SIG-M5 (cell line): ENCODE measurements around the gene SLC46A1.

Experiments
- DNase-seq: peaks from one replicate; lab custom pipeline; 2025; lab: John Stamatoyannopoulos, UW

Gene SLC46A1

GRCh38 chr17:28404007-28404406 is 2.0 kb downstream of the SLC46A1 start:
- DNase-seq: no peak

GRCh38 chr17:28402844-28403243 is 3.2 kb downstream of the SLC46A1 start:
- no peak for DNase-seq

DNA sequence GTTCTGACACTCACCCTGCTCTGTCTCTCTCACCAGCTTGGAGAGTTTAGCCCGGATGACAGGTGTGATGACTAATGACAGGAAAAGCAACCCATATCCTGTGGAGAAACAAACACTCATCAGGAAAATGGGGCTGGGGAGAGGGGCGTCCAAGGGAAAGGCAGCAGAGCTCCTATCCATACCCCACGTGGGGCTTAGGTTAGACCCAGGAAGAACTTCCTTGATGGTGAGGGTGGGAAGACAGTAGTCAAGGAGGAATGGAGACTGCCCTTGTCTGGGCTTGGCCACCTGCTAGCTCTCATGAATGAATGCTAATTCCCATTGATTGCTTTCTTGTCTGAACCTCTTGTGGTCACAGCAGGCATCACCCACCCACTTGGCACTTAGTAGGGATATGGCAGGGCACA is 3.8 kb downstream of the SLC46A1 start:
- no peak for DNase-seq

GRCh38 chr17:28399808-28400207 is 6.2 kb downstream of the SLC46A1 start:
- no peak for DNase-seq

DNA sequence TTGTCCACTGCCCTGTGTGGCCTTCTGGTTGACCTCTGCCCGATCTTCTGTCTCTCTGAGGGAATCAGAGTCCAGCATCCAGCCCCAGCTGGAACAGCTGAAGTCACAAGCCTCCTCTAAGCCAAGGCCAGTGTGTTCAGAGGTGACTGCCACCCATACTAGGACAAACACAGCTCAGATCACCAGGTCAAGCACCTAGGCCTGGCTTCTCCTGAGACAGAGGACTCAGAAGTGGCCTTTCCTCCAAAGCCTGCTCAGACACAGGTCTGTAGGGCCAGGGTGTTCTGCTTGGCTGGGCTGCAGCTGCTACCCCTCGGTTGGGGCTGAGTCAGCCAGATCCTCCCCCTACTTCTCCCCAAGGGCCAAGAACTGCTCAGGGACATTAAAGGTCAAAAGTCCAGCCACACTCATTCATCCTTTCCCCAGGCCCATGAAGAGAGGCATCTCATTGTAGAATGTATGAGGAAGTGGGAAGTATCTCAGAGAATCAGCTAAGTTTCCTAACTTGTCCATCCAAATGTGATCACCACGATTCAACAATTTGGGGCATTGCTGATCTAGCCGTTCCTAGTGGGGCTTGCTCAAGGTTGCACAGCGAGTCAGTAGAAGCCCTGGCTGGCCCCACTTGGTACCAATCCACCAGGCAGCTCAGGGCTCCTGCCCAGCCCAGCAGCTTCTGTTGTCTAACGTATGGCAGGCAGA is 7.6 kb downstream of the SLC46A1 start:
- DNase-seq: no peak

DNA sequence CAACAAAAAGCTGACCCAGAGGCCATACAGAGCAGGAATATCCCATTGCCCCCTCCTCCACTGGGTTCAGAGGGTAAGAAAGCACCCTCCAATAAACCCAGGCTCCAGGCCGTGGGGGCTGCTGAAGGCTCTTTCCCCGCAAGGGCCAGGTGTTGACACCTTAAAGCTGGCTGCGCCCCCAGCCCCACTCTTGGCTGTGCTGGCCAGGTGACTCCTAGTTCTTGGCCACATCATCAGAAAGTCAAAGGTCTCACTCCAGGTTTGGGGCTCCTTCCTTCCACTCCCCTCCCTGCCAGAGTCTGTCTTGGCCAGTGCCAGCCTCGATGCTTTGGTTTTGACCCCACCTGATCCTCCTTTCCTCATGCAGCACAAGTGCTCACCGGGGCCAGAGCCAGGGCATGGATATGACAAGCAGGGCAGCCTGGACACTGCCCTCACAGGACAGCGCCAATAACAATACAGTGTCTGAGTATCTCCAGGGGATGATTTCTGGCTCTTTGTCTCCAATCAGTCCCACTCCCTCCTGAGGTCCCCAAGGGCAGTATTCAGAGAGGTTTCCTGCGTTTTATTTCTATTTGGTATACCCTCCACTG is 8.2 kb downstream of the SLC46A1 start:
- no peak for DNase-seq

DNA sequence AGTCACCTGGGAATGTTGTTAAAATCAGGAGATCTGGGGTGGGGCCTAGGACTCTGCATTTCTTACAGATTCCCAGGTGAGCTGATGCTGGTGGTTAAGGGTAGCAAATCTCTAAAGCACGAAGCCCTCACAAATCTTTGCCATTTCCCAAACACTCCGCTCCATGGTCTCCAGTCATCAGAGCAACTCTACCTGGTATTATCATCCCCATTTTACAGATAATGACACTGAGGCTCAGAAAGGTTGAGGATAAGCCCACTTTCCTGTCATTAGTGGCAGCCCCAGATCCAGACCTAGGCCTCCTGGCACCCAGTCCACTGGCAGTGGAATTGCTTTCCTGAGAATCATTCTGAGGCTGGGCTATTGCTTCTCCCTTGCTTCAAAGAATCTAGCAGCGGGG is 8.7 kb downstream of the SLC46A1 start:
- no peak for DNase-seq

DNA sequence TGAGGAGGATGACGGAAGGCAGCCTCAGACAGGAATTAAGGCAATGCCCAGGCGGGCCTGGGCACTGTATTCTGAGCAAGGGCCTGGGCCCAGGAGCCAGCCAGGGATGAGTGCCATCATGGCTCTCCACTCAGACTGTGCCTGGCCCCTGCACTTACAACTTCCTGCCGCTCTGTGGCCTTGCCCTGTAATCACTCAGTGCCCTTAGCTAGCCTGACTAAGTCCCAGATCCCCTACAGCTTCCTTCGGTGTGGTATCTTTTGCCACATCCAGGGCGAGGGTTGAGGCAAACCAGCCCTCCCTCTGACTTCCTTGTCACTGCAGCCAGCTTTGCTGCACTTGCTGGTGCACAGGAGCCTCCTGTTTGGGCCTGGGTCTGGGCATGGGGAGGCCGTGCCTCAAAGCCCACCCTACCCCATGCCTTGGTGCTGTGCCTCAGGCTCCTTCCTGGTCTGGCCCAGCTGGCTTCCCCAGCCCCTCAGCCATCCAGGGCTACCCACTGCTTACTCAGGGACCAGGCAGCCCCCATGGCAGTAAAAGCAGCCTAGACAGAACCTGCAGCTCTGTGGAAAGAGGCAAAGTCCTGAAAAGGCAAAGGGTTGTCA is 9.3 kb downstream of the SLC46A1 start:
- no peak for DNase-seq

GRCh38 chr17:28395968-28396367 is 10.0 kb downstream of the SLC46A1 start:
- DNase-seq: no peak

DNA sequence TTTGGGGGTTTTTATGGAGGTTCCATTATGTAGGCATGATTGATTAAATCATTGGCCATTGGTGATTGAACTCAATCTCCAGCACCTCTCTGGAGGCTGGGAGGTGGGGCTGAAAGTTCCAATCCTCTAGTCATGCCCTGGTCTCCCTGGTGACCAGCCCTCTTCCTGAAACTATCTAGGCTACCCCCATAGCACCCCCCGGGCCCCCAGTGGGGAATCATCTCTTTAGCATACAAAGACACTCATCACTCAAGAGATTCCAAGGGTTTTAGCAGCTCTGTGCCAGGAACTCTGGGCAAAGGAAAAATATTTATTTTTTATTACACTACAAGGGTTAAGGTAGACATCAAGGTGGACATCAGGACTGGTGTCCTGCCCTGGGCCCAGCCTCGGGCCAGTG is 10.6 kb downstream of the SLC46A1 start:
- no peak for DNase-seq

GRCh38 chr17:28394337-28395116 is 11.5 kb downstream of the SLC46A1 start:
- no peak for DNase-seq

DNA sequence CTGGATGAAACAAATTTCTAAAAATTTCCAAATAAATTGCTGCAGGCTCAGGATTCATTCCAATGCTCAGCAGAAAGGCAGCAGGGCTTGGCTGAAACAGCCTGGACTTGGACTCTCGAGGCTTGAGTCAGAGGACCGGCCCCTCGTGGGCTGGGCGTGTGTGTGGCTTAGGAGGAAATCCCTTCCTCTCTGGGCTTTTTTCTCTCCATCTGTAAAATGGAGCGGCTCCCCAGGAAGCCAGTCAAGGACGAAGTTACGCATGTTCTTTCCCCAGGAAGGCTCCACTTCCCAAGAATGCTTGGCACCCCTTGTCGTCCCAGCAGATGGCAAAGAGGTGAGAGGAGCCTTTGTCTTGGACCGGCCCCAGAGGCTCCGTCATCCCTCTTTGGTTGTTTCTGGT is 13.5 kb downstream of the SLC46A1 start:
- no peak for DNase-seq

DNA sequence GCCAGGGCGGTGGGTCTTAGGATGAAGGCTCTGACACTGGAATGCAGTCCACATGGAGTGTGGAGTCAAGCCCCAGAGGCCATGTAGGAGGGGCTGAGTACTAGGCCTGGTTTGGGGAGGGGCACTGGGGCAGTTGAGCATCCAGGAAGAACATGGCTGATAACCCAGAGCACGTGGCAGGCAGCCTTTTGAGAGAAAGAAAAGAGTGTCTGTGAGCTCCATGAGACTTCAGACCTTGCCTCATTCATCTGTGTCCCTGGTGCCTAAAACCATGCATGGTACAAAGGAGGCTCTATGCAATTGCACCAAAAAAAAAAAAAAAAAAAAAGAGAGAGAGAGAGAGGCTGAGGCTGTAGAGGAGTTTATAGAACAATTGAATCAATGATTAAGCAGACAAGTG is 14.6 kb downstream of the SLC46A1 start:
- DNase-seq: no peak

- no peak for DNase-seq
Observed at GRCh38 chr17:28390984-28391383, 15.0 kb downstream of the SLC46A1 start.

GRCh38 chr17:28390563-28390962 is 15.4 kb downstream of the SLC46A1 start:
- DNase-seq: no peak

DNA sequence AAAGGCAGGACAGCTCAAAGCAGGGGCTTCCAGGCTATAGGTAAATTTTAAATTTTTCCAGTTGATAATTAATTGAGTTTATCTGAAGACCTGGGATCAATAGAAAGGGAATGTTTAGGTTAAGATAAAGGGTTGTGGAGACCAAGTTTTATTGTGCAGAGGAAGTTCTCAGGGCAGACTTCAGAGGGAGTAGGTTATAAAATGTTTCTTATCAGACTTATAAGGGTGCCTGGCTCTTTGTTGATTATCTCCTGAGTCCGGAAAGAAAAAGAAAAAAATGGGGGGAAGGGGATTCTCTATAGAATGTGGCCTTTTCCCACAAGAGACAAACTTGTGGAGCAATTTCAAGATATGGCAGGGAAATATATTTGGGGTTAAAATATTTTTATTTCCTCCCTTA is 15.9 kb downstream of the SLC46A1 start:
- DNase-seq: no peak

GRCh38 chr17:28388106-28388505 is 17.9 kb downstream of the SLC46A1 start:
- DNase-seq: no peak

DNA sequence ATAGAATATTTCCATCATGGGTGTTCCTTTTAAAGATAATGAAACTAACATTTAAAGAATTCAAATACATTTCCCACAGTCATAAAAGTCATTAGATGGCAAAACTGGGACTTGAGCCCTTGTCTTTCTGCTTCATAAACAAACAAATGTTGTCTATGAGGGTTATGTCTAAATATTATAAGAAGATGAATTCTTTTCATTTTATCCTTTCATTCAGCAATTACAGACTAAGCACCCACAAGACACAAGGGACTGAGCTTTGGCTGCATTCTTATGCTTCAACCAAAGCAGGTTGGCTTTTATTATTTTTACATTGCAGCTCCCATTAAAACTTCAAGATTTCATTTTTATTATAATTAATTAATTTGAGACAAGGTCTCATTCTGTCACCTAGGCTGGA is 19.6 kb downstream of the SLC46A1 start:
- DNase-seq: no peak

GRCh38 chr17:28385406-28385805 is 20.6 kb downstream of the SLC46A1 start:
- DNase-seq: no peak

GRCh38 chr17:28385037-28385400 is 21.0 kb downstream of the SLC46A1 start:
- no peak for DNase-seq

GRCh38 chr17:28384281-28385036 is 21.6 kb downstream of the SLC46A1 start:
- no peak for DNase-seq

- DNase-seq: no peak
Observed at GRCh38 chr17:28381141-28381825, 24.7 kb downstream of the SLC46A1 start.
